ENCODE data around the gene ARSA. TPM values are rescaled to one million over a fixed set of nuclear protein-coding genes. Genes with fewer than 3 reads are reported as not detected.

The ARSA gene
- total RNA-seq, 6 donors from 2014 or later = 29.8 to 99.0 (median 59.2) TPM

DNA sequence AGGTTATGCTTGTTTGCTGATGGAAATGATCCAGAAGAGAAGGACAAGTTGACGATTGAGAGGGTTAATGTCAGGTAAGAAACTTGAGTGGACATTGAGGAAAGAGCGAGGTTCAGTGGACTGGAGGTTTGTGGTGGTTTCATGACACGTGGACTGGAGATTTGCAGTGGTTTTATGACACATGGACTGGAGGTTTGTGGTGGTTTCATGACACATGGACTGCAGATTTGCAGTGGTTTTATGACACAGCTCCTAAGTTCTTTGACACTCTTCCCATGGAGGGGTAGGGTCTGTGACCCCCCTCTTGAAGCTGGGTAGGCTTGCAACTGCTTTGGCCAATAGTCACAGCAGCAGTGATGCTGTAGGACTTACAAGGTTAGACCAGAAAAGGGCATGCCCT lies 32.8 kb downstream of the ARSA start:
- no peaks in the 10 kb centered on the region for H3K9me3 ChIP-seq
- no peak for TF ChIP-seq EP300 (IDR thresholded peaks at IDR 0.05)
- TF ChIP-seq POLR2AphosphoS5 (IDR thresholded peaks at IDR 0.05) = no peak
- no peak for TF ChIP-seq POLR2A (IDR thresholded peaks at IDR 0.05)
- TF ChIP-seq, protein P1, sequence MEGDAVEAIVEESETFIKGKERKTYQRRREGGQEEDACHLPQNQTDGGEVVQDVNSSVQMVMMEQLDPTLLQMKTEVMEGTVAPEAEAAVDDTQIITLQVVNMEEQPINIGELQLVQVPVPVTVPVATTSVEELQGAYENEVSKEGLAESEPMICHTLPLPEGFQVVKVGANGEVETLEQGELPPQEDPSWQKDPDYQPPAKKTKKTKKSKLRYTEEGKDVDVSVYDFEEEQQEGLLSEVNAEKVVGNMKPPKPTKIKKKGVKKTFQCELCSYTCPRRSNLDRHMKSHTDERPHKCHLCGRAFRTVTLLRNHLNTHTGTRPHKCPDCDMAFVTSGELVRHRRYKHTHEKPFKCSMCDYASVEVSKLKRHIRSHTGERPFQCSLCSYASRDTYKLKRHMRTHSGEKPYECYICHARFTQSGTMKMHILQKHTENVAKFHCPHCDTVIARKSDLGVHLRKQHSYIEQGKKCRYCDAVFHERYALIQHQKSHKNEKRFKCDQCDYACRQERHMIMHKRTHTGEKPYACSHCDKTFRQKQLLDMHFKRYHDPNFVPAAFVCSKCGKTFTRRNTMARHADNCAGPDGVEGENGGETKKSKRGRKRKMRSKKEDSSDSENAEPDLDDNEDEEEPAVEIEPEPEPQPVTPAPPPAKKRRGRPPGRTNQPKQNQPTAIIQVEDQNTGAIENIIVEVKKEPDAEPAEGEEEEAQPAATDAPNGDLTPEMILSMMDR (IDR thresholded peaks at IDR 0.05) = no peak

DNA sequence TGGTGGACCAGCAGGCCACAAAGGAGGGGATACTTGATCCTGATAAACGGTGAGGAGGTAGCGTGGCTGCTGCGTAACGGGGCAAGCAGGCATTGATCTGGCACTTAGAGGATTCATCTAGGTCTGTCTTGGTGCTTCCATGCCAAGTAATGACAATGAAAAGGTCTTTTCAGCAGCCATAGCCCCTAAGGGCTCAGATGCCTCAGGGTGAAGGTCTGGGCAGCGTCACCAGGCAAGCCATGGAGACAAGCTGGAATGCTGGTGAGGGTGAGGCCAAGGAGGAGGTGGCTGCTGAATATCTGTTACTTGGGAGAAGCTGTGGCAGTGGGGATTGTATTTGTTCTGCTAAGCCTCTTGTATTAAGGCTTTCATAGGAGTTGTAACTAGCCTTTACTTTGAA lies 40.5 kb downstream of the ARSA start:
- TF ChIP-seq, protein P1 (IDR thresholded peaks at IDR 0.05) = no peak
- TF ChIP-seq POLR2AphosphoS5 (IDR thresholded peaks at IDR 0.05) = no peak
- TF ChIP-seq POLR2A (IDR thresholded peaks at IDR 0.05) = no peak
- no peak for TF ChIP-seq EP300 (IDR thresholded peaks at IDR 0.05)
- no peak for ATAC-seq (ENCODE audit: low FRiP score in 2 of 2)
- WGBS, 2 donors = 90 to 95% methylated on average over 4 to 5 of the region's 5 CpGs
- no peak overlapping the region for H3K4me3 ChIP-seq
- no peaks in the 10 kb centered on the region for H3K9me3 ChIP-seq
- no peaks in the 10 kb centered on the region for H3K36me3 ChIP-seq
- no peaks in the 10 kb centered on the region for H3K27me3 ChIP-seq
- no peak for DNase-seq
- H3K4me1 ChIP-seq = peaks cover 3 to 9% (median 8%) of the 10 kb centered on the region in 4 donors
- H3K27ac ChIP-seq = no peak overlapping the region

More for the DNA sequence above, 32.8 kb downstream of the ARSA start:
- H3K4me3 ChIP-seq = no peak overlapping the region
- H3K27ac ChIP-seq = no peak overlapping the region
- DNase-seq = no peak
- no peaks in the 10 kb centered on the region for H3K36me3 ChIP-seq
- peaks cover 3 to 6% (median 5%) of the 10 kb centered on the region in 4 donors for H3K4me1 ChIP-seq
- ATAC-seq (ENCODE audit: low FRiP score in 2 of 2) = no peak
- WGBS, 2 donors = 88 to 93% methylated on average over 3 of the region's 3 CpGs
- peaks cover 0 to 7% (median 6%) of the 10 kb centered on the region in 4 donors for H3K27me3 ChIP-seq

DNA sequence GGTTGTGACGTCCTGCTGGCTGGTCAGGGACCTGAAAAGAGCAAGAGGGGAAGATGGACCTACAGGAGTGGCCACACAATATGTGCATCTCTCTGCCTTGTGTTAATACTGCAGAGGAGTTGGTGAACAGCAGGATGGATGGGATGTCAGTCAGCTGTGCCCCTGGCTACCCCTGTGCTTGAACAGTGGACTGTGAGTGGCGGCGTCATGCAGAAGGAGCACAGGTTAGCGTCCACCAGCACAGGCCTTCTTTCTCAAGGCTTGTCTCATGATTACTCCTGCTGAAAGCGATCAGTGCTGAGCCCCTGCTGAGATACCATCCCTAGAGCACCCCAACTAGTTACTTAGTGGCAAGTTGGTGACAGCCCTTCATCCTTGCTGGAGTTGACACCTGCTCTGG lies 41.5 kb downstream of the ARSA start:
- ATAC-seq (ENCODE audit: low FRiP score in 2 of 2) (no peak), DNase-seq (no peak)
- TF ChIP-seq, protein P1 (IDR thresholded peaks at IDR 0.05) = no peak
- Histone ChIP-seq H3K4me3 (no peak overlapping the region), H3K27me3 (no peaks in the 10 kb centered on the region), H3K4me1 (peaks cover 9 to 17% (median 14%) of the 10 kb centered on the region in 4 donors), H3K27ac (no peak overlapping the region), H3K36me3 (peaks cover 0 to under 1% (median 0%) of the 10 kb centered on the region in 4 donors), H3K9me3 (no peaks in the 10 kb centered on the region)
- whole genome bisulfite sequencing, 2 donors = 83 to 84% methylated on average over 3 to 5 of the region's 5 CpGs

DNA sequence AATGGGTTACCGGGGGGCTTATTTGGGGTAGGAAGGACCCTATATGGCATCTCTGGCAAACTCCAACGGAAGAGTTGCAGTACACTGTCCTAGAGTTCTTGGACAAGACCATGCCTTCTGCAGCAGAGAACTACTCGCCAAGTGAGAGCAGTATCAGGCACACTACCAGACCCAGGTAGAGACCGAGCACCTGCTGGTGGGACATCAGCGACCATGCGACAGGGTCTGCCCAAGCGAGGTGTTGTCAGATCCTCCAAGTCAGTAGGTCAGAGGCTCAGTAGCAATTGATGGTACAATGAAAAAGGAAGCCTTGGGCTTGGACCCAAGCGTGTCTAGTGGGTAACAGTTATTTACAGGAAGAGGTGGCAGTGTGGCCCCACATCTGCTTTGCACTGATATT lies 42.2 kb downstream of the ARSA start:
- TF ChIP-seq, protein P1 (IDR thresholded peaks at IDR 0.05) = no peak
- TF ChIP-seq POLR2A (IDR thresholded peaks at IDR 0.05) (no peak), EP300 (IDR thresholded peaks at IDR 0.05) (no peak), POLR2AphosphoS5 (IDR thresholded peaks at IDR 0.05) (no peak)
- DNase-seq (no peak), ATAC-seq (ENCODE audit: low FRiP score in 2 of 2) (no peak)
- H3K27me3 ChIP-seq = no peaks in the 10 kb centered on the region
- WGBS, 2 donors = 88 to 96% methylated on average over 8 of the region's 8 CpGs
- H3K4me3 ChIP-seq = no peak overlapping the region
- no peak overlapping the region for H3K27ac ChIP-seq
- H3K4me1 ChIP-seq = peaks cover 11 to 23% (median 17%) of the 10 kb centered on the region in 4 donors
- H3K9me3 ChIP-seq = no peaks in the 10 kb centered on the region
- H3K36me3 ChIP-seq = peaks cover 0 to 7% (median 2%) of the 10 kb centered on the region in 4 donors

DNA sequence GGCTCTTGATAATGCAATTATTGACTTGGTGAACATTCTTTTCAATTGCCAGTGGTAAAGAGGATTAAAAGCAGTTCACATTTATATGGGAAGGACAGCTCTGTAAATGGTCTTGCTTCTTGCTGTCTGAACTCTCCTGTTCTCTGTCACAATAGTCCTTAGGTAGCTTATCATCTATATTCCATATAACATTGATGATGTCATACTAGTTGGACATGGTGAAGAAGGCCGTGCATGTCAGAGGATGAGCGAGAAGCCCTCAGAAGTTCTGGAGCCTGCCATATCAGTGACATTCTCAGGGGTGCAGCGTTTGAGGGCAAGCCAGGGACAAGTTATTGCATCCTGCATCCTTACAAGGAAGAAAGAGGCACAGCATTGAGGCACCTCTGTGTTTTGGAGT lies 42.7 kb downstream of the ARSA start:
- Histone ChIP-seq H3K4me3 (no peak overlapping the region), H3K27ac (no peak overlapping the region), H3K9me3 (no peaks in the 10 kb centered on the region), H3K36me3 (peaks cover 0 to 8% (median 5%) of the 10 kb centered on the region in 4 donors), H3K4me1 (peaks cover 11 to 24% (median 17%) of the 10 kb centered on the region in 4 donors), H3K27me3 (no peaks in the 10 kb centered on the region)
- TF ChIP-seq POLR2AphosphoS5 (IDR thresholded peaks at IDR 0.05) (no peak), EP300 (IDR thresholded peaks at IDR 0.05) (no peak), POLR2A (IDR thresholded peaks at IDR 0.05) (no peak)
- TF ChIP-seq, protein P1 (IDR thresholded peaks at IDR 0.05) = no peak
- ATAC-seq (ENCODE audit: low FRiP score in 2 of 2) = no peak
- WGBS, 2 donors = 91 to 94% methylated on average over 3 of the region's 3 CpGs
- no peak for DNase-seq

All from upper lobe of left lung (tissue), 6 donors.